OCI-LY7 (cell line): ENCODE data around the gene GPC1. TPM values are rescaled to one million over a fixed set of nuclear protein-coding genes. Genes with fewer than 3 reads are reported as not detected.

Experiments
- BruUV-seq: library from RNA; stranded (reverse); fragments of 400-500 nt; replicated peaks from 2 replicates; lab custom pipeline; 2021; lab: Mats Ljungman, UMichigan
- CTCF ChIA-PET: fragments of 300-600 bp; sonication (Branson Sonifier 250); formaldehyde crosslinking; loops from one replicate; lab custom pipeline; 2022; ENCODE audit warnings: antibody characterized with exemption; ENCODE audit not compliant: unreplicated experiment; lab: Charles Lee
- POLR2A ChIA-PET: fragments of 300-600 bp; sonication (Branson Sonifier 250); formaldehyde crosslinking; loops from one replicate; lab custom pipeline; 2022; ENCODE audit warnings: antibody characterized with exemption; lab: Charles Lee
- DNase-seq: peaks from one replicate; pipeline ENCODE4 v3.0.0-alpha.2; 2015; ENCODE audit warnings: low spot score
- H2AFZ ChIP-seq: fragments of 200-600 bp; sonication (generic), shearing (Covaris generic); 2 replicates; pipeline ENCODE4 v1.6.1; 2014; ENCODE audit warnings: mild to moderate bottlenecking, antibody characterized with exemption, low read length, moderate library complexity
- H3K27ac ChIP-seq: fragments of 200-600 bp; sonication (generic); 2 replicates; pipeline ENCODE4 v1.5.1; 2014; ENCODE audit warnings: mixed run types, low read depth, mild to moderate bottlenecking, moderate library complexity, low read length, inconsistent platforms; ENCODE audit not compliant: poor library complexity, severe bottlenecking
- H3K36me3 ChIP-seq: fragments of 200-600 bp; sonication (generic); 2 replicates; pipeline ENCODE4 v1.6.1; 2014; ENCODE audit warnings: mild to moderate bottlenecking, antibody characterized with exemption, low read length, moderate library complexity, mixed read lengths; ENCODE audit not compliant: insufficient read depth
- H3K4me1 ChIP-seq: fragments of 200-600 bp; sonication (generic); 2 replicates; pipeline ENCODE4 v1.5.1; 2014; ENCODE audit warnings: mild to moderate bottlenecking, low read length; ENCODE audit not compliant: insufficient read depth, poor library complexity, severe bottlenecking
- H3K4me2 ChIP-seq: fragments of 200-600 bp; sonication (generic); 2 replicates; pipeline ENCODE4 v1.6.1; 2014; ENCODE audit warnings: mild to moderate bottlenecking, low read length
- H3K4me3 ChIP-seq: fragments of 200-600 bp; sonication (generic); 2 replicates; pipeline ENCODE4 v1.5.1; 2014; ENCODE audit warnings: mild to moderate bottlenecking, low read depth, low read length; ENCODE audit not compliant: poor library complexity, severe bottlenecking
- H3K79me2 ChIP-seq: fragments of 200-600 bp; sonication (generic); 2 replicates; pipeline ENCODE4 v1.6.1; 2016; ENCODE audit warnings: low read depth, mild to moderate bottlenecking, low read length, moderate library complexity, mixed read lengths; ENCODE audit not compliant: insufficient read depth
- H3K9me2 ChIP-seq: fragments of 200-600 bp; sonication (generic); 2 replicates; pipeline ENCODE4 v1.6.1; 2016; ENCODE audit warnings: mild to moderate bottlenecking, low read length, mixed read lengths; ENCODE audit not compliant: insufficient read depth
- H3K9me3 ChIP-seq: fragments of 200-600 bp; sonication (generic); 2 replicates; pipeline ENCODE4 v1.6.1; 2014; ENCODE audit warnings: mild to moderate bottlenecking, mixed run types, low read length, mixed read lengths
- H4K20me1 ChIP-seq: fragments of 200-600 bp; sonication (generic); 2 replicates; pipeline ENCODE4 v1.6.1; 2014; ENCODE audit warnings: mild to moderate bottlenecking, antibody characterized with exemption, low read length, moderate library complexity, mixed read lengths; ENCODE audit not compliant: insufficient read depth
- EZH2phosphoT487 ChIP-seq: fragments of 200-600 bp; sonication (generic); IDR thresholded peaks from 2 replicates; pipeline ENCODE4 v1.6.1; 2018; ENCODE audit warnings: low read depth, borderline replicate concordance, mild to moderate bottlenecking, mixed run types, antibody characterized with exemption, low read length, moderate library complexity, mixed read lengths
- intact Hi-C: fragments of 100-400 bp; cut with micrococcal nuclease; formaldehyde crosslinking; loops from one replicate; pipeline ENCODE4 v1.10.0; 2022; ENCODE audit not compliant: unreplicated experiment
- total RNA-seq, 2 experiments: library from RNA; depleted of rRNA in 1 of 2; stranded (reverse); fragments of >200 nt in 1 of 2; shearing (Covaris generic) in 1 of 2; gene quantifications; 2 replicates each; pipeline ENCODE4 v1.2.3, GENCODE V29; 2014 to 2022
- TF ChIP-seq, protein P1 (sequence below): fragments of 200-600 bp; sonication (generic); conservative IDR thresholded peaks from 2 replicates; pipeline ENCODE4 v1.5.1; 2014; ENCODE audit warnings: mild to moderate bottlenecking, antibody characterized with exemption, low read length, moderate library complexity, mixed read lengths

The GPC1 gene
- total RNA-seq, 2 experiments from 2014 or later, result 2.4 to 4.0 TPM

DNA sequence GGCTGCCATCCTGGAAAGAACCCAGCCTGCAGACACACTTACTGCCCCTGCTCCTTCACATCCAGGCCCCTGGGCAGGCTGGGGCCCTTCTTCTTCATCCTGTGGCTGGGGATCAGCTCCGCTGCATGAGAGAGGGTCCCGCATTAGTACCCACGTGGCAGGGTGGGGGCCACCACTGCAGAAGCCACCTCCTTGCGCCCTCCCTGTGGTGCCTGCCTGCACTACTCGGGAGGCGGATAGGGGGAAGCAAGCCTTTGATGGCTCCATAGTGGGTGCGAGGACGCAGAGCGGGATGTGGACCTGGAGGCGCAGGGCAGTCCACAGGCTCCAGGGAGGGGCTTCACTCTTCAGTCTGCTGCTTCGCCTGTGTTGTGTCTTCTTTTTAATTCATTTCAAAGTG lies 46.7 kb downstream of the GPC1 start:
- intact Hi-C loops, result no loop called here
- Histone ChIP-seq H3K9me2 (no peaks in the 10 kb centered on the region), H3K27ac (no peak overlapping the region), H3K9me3 (no peaks in the 10 kb centered on the region), H3K79me2 (no peaks in the 10 kb centered on the region), H3K4me1 (no peaks in the 10 kb centered on the region), H3K4me2 (no peak overlapping the region), H3K4me3 (no peak overlapping the region), H3K36me3 (no peaks in the 10 kb centered on the region), H4K20me1 (no peaks in the 10 kb centered on the region), H2AFZ (no peak overlapping the region)
- no TSS peak for BruUV-seq
- POLR2A ChIA-PET, result no interaction called here
- CTCF ChIA-PET, result no interaction called here
- DNase-seq, result no peak
- TF ChIP-seq EZH2phosphoT487, result no peak
- TF ChIP-seq, protein P1, sequence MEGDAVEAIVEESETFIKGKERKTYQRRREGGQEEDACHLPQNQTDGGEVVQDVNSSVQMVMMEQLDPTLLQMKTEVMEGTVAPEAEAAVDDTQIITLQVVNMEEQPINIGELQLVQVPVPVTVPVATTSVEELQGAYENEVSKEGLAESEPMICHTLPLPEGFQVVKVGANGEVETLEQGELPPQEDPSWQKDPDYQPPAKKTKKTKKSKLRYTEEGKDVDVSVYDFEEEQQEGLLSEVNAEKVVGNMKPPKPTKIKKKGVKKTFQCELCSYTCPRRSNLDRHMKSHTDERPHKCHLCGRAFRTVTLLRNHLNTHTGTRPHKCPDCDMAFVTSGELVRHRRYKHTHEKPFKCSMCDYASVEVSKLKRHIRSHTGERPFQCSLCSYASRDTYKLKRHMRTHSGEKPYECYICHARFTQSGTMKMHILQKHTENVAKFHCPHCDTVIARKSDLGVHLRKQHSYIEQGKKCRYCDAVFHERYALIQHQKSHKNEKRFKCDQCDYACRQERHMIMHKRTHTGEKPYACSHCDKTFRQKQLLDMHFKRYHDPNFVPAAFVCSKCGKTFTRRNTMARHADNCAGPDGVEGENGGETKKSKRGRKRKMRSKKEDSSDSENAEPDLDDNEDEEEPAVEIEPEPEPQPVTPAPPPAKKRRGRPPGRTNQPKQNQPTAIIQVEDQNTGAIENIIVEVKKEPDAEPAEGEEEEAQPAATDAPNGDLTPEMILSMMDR, result no peak

DNA sequence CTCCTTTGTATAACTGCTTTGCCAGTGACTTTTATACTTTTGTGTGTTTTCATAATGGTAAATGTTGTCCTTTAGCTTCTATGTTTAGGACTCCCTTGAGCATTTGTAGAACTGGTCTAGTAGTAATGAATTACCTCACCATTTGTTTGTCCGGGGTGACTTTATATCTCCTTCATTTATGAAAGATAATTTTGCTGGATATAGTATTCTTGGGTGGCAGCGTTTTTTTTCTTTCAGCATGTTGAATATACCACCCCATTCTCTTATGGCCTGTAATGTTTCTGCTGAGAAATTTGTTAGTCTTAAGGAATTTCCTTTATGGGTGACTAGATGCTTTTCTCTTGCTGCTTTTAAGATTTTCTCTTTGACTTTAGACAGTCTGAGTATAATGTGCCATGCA lies 56.0 kb downstream of the GPC1 start:
- Histone ChIP-seq H3K4me1 (no peaks in the 10 kb centered on the region), H3K79me2 (no peaks in the 10 kb centered on the region), H2AFZ (no peak overlapping the region), H3K4me3 (no peak overlapping the region), H3K9me3 (peaks cover 38% of the 10 kb centered on the region; the same call in 1 of the 2 replicates), H3K27ac (no peak overlapping the region), H3K9me2 (no peaks in the 10 kb centered on the region), H4K20me1 (no peaks in the 10 kb centered on the region), H3K36me3 (peaks cover 22% of the 10 kb centered on the region), H3K4me2 (no peak overlapping the region)
- BruUV-seq, result no TSS peak
- no peak for TF ChIP-seq EZH2phosphoT487
- TF ChIP-seq, protein P1, result no peak
- ChIA-PET CTCF (no interaction called here), POLR2A (no interaction called here)
- no peak for DNase-seq
- intact Hi-C loops, result no loop called here

DNA sequence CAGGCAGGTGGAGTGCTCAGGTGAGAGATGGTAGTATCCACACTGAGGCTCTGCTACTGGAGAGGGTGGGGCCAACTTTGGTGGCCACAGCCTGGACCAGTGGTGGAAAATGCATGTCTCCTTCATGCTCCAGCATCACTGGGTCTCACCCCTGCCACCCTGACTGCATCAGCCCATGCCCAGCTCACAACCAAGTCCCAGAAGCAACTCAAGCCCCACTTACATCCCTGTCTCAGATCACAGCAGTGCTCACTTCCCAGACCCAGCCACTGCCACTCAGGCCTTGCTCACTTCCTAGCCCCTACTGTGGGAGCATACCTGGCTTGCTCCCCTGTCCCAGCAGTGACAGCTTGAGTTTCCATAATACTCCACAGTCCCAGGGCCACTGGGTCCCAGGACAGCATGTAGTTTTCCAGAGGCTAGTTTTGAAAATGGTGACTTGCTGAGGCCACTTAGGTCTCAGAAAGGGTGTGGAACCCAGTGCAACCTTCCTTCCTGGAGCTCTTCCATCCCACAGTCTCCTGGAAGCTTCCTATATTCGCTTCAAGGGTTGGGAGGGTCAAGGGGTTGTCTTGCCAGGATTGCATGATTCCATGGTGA lies 58.8 kb downstream of the GPC1 start:
- H3K9me3 ChIP-seq, result peaks cover 27% of the 10 kb centered on the region; the same call in 1 of the 2 replicates
- H3K27ac ChIP-seq, result no peak overlapping the region
- H4K20me1 ChIP-seq, result no peaks in the 10 kb centered on the region
- TF ChIP-seq, protein P1, result no peak
- TF ChIP-seq EZH2phosphoT487, result no peak
- H2AFZ ChIP-seq, result no peak overlapping the region
- H3K9me2 ChIP-seq, result no peaks in the 10 kb centered on the region
- ChIA-PET POLR2A (no interaction called here), CTCF (no interaction called here)
- peaks cover 48% of the 10 kb centered on the region for H3K36me3 ChIP-seq
- no TSS peak for BruUV-seq
- H3K79me2 ChIP-seq, result no peaks in the 10 kb centered on the region
- no peak overlapping the region for H3K4me2 ChIP-seq
- H3K4me1 ChIP-seq, result no peaks in the 10 kb centered on the region
- H3K4me3 ChIP-seq, result no peak overlapping the region
- no peak for DNase-seq
- intact Hi-C loops, result no loop called here
